Neural progenitor cell (in vitro differentiated cells): ENCODE measurements around the gene GJB1. TPM values are rescaled to one million over a fixed set of nuclear protein-coding genes. Genes with fewer than 3 reads are reported as not detected.
A peak's percentile ranks its signal among the peaks of the same experiment; 100 is the strongest.

ENCODE experiments used
- DNase-seq: peaks from one replicate; pipeline ENCODE4 v3.0.0-alpha.2; 2016; ENCODE audit warnings: low spot score
- H2AFZ ChIP-seq: fragments of 200-600 bp; sonication (generic); replicated peaks from 2 replicates; pipeline ENCODE4 v1.6.1; 2016; ENCODE audit warnings: antibody characterized with exemption
- H3F3A ChIP-seq: fragments of 200-600 bp; sonication (generic); 2 replicates; pipeline ENCODE4 v1.6.1; 2016; ENCODE audit warnings: antibody characterized with exemption, low read depth
- H3K27ac ChIP-seq: fragments of 200-600 bp; sonication (generic); 2 replicates; pipeline ENCODE4 v1.5.1; 2016; ENCODE audit warnings: mild to moderate bottlenecking
- H3K27me3 ChIP-seq: fragments of 200-600 bp; sonication (generic); 2 replicates; pipeline ENCODE4 v1.6.1; 2016; ENCODE audit warnings: mild to moderate bottlenecking, moderate library complexity
- H3K36me3 ChIP-seq: fragments of 200-600 bp; sonication (generic); 2 replicates; pipeline ENCODE4 v1.5.1; 2016
- H3K4me1 ChIP-seq: fragments of 200-600 bp; sonication (generic); 2 replicates; pipeline ENCODE4 v1.6.1; 2016; ENCODE audit warnings: mixed run types
- H3K4me2 ChIP-seq: fragments of 200-600 bp; sonication (generic); 2 replicates; pipeline ENCODE4 v1.6.1; 2016
- H3K4me3 ChIP-seq: fragments of 200-600 bp; sonication (generic); 2 replicates; pipeline ENCODE4 v1.5.1; 2016
- H3K79me2 ChIP-seq: fragments of 200-600 bp; sonication (generic); 2 replicates; pipeline ENCODE4 v1.6.1; 2016; ENCODE audit warnings: low read depth
- H3K9ac ChIP-seq: fragments of 200-600 bp; sonication (generic); 2 replicates; pipeline ENCODE4 v1.6.1; 2016
- H3K9me3 ChIP-seq: fragments of 200-600 bp; sonication (generic); 2 replicates; pipeline ENCODE4 v1.5.1; 2016; ENCODE audit warnings: low read depth
- H4K20me1 ChIP-seq: fragments of 200-600 bp; sonication (generic); 2 replicates; pipeline ENCODE4 v1.6.1; 2016; ENCODE audit warnings: low read depth
- H3K27ac Mint-ChIP-seq: 3 replicates; pipeline ENCODE4 v1.8.0; 2021; ENCODE audit warnings: mixed read lengths
- H3K27me3 Mint-ChIP-seq: 2 replicates; pipeline ENCODE4 v1.8.0; 2022; ENCODE audit warnings: low read depth, mild to moderate bottlenecking, inconsistent platforms, moderate library complexity, mixed read lengths; ENCODE audit not compliant: insufficient read depth
- H3K36me3 Mint-ChIP-seq: 3 replicates; pipeline ENCODE4 v1.8.0; 2021; ENCODE audit warnings: mixed read lengths
- H3K4me1 Mint-ChIP-seq: 3 replicates; pipeline ENCODE4 v1.8.0; 2021; ENCODE audit warnings: mixed read lengths
- H3K4me3 Mint-ChIP-seq: 3 replicates; pipeline ENCODE4 v1.8.0; 2021; ENCODE audit warnings: mild to moderate bottlenecking, moderate library complexity, mixed read lengths
- H3K9me3 Mint-ChIP-seq: 3 replicates; pipeline ENCODE4 v1.8.0; 2020; ENCODE audit warnings: mixed read lengths
- CTCF ChIP-seq: fragments of 200-600 bp; sonication (generic); IDR thresholded peaks from 2 replicates; pipeline ENCODE4 v1.5.1; 2017; ENCODE audit warnings: antibody characterized with exemption, mild to moderate bottlenecking
- EZH2 ChIP-seq: fragments of 200-600 bp; sonication (generic); IDR thresholded peaks from 2 replicates; pipeline ENCODE4 v1.6.1; 2017; ENCODE audit warnings: antibody characterized with exemption, mild to moderate bottlenecking, moderate library complexity
- EZH2phosphoT487 ChIP-seq: fragments of 200-600 bp; sonication (generic); IDR thresholded peaks from 2 replicates; pipeline ENCODE4 v1.6.1; 2017; ENCODE audit warnings: antibody characterized with exemption
- total RNA-seq: library from RNA; depleted of rRNA; stranded (reverse); fragments of >200 nt; gene quantifications from 2 replicates; pipeline ENCODE4 v1.2.3, GENCODE V29; 2015; ENCODE audit warnings: low replicate concordance

Gene GJB1
- total RNA-seq, 1 donor from 2014 or later = not detected

DNA sequence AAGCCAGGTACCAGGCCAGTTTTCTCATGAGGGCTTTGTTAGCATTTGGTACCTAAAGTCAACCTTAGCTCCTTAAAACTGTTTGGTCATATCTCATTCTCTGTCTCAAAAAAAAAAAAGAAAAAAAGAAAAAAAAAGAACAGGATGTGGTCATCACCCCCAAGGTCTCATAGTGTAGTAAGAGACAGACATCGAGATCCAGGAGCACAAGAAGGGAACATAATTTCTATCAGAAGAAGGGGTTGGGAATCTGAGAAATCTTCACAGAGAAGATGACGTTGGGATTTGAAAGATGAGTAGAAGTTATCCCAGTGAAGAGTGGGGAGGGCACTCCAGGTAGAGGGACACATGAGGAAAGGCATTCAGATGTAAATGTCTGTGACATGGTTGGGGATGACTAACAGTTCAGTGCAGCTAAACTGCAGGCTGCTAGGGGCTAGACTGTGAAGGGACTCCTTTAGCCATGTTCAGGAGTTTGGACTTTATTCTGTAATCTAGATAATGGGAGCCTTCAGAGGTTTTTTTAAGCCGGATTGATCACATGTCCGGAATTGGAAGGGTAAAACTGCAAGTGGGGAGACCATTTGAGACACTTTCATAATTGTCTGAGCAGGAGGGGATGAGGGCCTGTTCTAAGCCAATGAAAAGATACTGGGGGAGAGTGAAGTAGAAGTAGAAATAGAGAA lies 26.9 kb upstream of the GJB1 start:
- no peaks in the 10 kb centered on the region for H3K36me3 ChIP-seq
- H3F3A ChIP-seq = no peaks in the 10 kb centered on the region
- Mint-ChIP-seq H3K9me3 (peaks cover 15% of the 10 kb centered on the region), H3K4me1 (peaks cover 17% of the 10 kb centered on the region), H3K36me3 (no peaks in the 10 kb centered on the region), H3K4me3 (no peak overlapping the region), H3K27me3 (peaks cover 3% of the 10 kb centered on the region), H3K27ac (peak overlapping the region; percentile 11)
- no peak overlapping the region for H3K4me3 ChIP-seq
- no peaks in the 10 kb centered on the region for H3K9me3 ChIP-seq
- no peak overlapping the region for H3K27ac ChIP-seq
- H3K4me2 ChIP-seq = no peak overlapping the region
- H4K20me1 ChIP-seq = no peaks in the 10 kb centered on the region
- TF ChIP-seq CTCF (no peak), EZH2 (no peak), EZH2phosphoT487 (no peak)
- no peak overlapping the region for H3K9ac ChIP-seq
- H2AFZ ChIP-seq = no peak overlapping the region
- H3K27me3 ChIP-seq = no peaks in the 10 kb centered on the region
- no peak for DNase-seq
- no peaks in the 10 kb centered on the region for H3K79me2 ChIP-seq
- no peaks in the 10 kb centered on the region for H3K4me1 ChIP-seq

- H3K4me1 Mint-ChIP-seq = peaks cover 13% of the 10 kb centered on the region
- Histone ChIP-seq H2AFZ (no peak overlapping the region), H3K4me1 (no peaks in the 10 kb centered on the region), H3K4me2 (no peak overlapping the region), H3K27me3 (no peaks in the 10 kb centered on the region), H3K79me2 (no peaks in the 10 kb centered on the region), H3K4me3 (no peak overlapping the region), H3K9me3 (no peaks in the 10 kb centered on the region), H4K20me1 (no peaks in the 10 kb centered on the region), H3F3A (no peaks in the 10 kb centered on the region), H3K9ac (no peak overlapping the region), H3K36me3 (no peaks in the 10 kb centered on the region), H3K27ac (no peak overlapping the region)
- H3K27me3 Mint-ChIP-seq = peaks cover 3% of the 10 kb centered on the region
- TF ChIP-seq EZH2 = no peak
- TF ChIP-seq CTCF = no peak
- TF ChIP-seq EZH2phosphoT487 = no peak
- no peak overlapping the region for H3K4me3 Mint-ChIP-seq
- no peak overlapping the region for H3K27ac Mint-ChIP-seq
- no peak for DNase-seq
- H3K9me3 Mint-ChIP-seq = peaks cover 8% of the 10 kb centered on the region
- no peaks in the 10 kb centered on the region for H3K36me3 Mint-ChIP-seq
Measured at GRCh38 chrX:71198066-71198465, 25.0 kb upstream of the GJB1 start.

DNA sequence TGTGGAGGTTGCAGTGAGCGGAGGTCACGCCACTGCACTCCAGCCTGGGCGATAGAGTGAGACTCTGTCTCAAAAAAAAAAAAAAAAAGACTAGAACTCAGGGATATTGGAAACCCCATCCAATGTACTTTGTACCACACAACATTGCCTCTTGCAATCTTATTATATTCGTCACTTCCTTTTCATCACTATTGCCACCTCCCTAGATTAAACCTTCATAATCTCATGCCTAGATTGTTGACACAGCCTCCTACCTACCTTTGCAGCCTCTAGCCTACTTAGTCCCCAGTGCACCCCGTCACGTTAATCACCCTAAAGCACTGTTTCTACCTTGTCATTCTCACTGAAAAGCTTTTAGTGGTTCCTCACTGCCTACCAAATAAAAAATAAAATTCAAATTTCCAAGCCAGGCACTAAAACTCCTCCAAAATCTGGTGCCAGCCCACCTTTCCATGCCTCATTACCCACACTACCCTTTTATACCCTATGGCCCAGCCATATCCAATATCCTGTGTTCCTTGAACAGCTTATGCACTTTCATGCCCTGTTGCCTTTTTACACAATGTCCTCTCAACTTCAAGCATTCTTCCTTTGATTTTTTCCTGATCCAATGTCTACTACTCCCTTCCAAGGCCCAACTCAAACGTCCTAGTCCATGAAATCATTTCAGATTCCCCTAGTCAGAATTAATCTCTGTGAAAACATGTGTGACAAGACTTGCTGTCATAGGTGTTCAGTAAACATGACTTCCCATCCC lies 23.6 kb upstream of the GJB1 start:
- no peaks in the 10 kb centered on the region for H3K79me2 ChIP-seq
- H3K9me3 Mint-ChIP-seq = peaks cover 8% of the 10 kb centered on the region
- no peaks in the 10 kb centered on the region for H3K27me3 ChIP-seq
- no peaks in the 10 kb centered on the region for H4K20me1 ChIP-seq
- H3K27ac Mint-ChIP-seq = no peak overlapping the region
- H3K4me1 Mint-ChIP-seq = peaks cover 13% of the 10 kb centered on the region
- no peak overlapping the region for H2AFZ ChIP-seq
- no peak overlapping the region for H3K4me3 ChIP-seq
- no peak overlapping the region for H3K9ac ChIP-seq
- peaks cover 3% of the 10 kb centered on the region for H3K27me3 Mint-ChIP-seq
- H3F3A ChIP-seq = no peaks in the 10 kb centered on the region
- H3K4me2 ChIP-seq = no peak overlapping the region
- H3K27ac ChIP-seq = no peak overlapping the region
- no peaks in the 10 kb centered on the region for H3K36me3 ChIP-seq
- H3K4me1 ChIP-seq = no peaks in the 10 kb centered on the region
- H3K36me3 Mint-ChIP-seq = no peaks in the 10 kb centered on the region
- no peak overlapping the region for H3K4me3 Mint-ChIP-seq
- DNase-seq = no peak
- TF ChIP-seq EZH2phosphoT487 (no peak), CTCF (no peak), EZH2 (no peak)
- no peaks in the 10 kb centered on the region for H3K9me3 ChIP-seq
